ENCODE data around the gene TPRG1L.

The TPRG1L gene

GRCh38 chr1:3593745-3594144 is 31.1 kb upstream of the TPRG1L start:
- no peak for DNase-seq (ENCODE audit: low read depth in 2 of 2)

GRCh38 chr1:3594706-3595377 is 30.0 kb upstream of the TPRG1L start:
- DNase-seq (ENCODE audit: low read depth in 2 of 2): no peak

- DNase-seq (ENCODE audit: low read depth in 2 of 2): no peak
Measured at GRCh38 chr1:3595949-3596348, 28.9 kb upstream of the TPRG1L start.

- DNase-seq (ENCODE audit: low read depth in 2 of 2): no peak
Measured at GRCh38 chr1:3596663-3597598, 27.9 kb upstream of the TPRG1L start.

GRCh38 chr1:3597599-3597964 is 27.2 kb upstream of the TPRG1L start:
- DNase-seq (ENCODE audit: low read depth in 2 of 2): no peak

- no peak for DNase-seq (ENCODE audit: low read depth in 2 of 2)
Measured at GRCh38 chr1:3598051-3598491, 26.7 kb upstream of the TPRG1L start.

DNA sequence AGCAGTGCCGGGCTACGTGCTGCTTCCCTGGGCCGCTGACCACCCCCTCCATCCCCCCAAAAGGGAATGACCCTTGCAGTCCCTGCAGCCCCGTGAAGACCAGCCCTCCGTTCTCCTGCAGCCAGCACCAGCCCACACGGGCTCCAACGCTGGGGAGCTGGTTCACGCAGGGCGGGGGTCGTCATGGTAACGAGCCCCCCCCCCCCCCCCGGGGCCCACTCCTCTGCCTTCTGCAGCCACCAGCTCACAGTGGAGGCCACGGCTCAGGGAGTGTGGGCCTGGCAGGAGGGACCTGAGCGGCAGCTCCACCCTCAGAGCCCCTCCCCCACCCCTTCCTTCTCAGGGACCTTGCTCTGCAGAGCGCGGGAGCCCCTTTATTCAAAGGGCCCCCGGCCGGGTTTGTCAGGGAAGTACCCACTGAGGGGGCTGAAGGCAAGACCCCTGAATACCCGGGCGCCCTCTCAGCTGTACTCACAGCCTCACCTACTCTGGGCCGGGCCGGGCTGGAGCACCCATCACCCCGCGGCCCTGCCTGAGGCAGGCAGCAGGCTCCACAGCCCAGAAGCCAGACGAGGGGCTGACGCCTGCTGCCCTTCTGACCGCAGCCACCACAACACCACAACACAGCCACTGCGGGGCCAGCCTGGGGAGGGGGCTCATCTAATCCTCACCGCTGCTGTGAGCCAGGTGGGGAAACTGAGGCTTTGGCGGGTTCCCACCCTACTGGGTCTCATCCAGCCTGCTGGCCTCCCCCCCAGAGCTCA is 26.1 kb upstream of the TPRG1L start:
- no peak for DNase-seq (ENCODE audit: low read depth in 2 of 2)

DNA sequence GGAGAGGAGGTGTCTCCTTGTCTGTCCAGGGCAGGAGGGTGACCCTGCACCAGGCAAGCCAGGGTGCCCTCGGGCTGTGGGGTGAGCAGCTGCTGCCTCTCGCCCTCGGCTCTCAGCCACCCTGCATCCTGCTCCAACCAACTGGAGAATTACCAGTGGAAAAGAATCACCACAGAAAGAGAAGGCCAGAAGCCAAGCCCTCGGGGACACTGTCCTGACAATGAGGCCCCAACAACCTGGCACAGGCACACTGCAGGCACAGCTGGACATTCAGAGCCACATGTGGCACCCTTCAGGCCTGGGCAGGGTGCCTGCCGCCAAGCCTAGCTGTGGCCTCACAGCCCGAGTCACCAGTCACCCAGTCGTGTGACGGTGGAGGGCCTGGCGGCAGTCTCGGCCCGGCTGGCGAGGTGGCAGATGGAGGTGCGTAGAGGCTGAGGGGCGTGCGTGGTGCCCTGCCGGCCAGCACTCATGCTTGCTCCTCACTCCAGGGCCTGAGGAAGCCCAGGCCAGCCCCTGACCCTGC is 25.5 kb upstream of the TPRG1L start:
- DNase-seq (ENCODE audit: low read depth in 2 of 2): no peak

- DNase-seq (ENCODE audit: low read depth in 2 of 2): no peak
Measured at GRCh38 chr1:3599816-3600215, 25.0 kb upstream of the TPRG1L start.

- DNase-seq (ENCODE audit: low read depth in 2 of 2): no peak
Measured at GRCh38 chr1:3600354-3600753, 24.5 kb upstream of the TPRG1L start.

DNA sequence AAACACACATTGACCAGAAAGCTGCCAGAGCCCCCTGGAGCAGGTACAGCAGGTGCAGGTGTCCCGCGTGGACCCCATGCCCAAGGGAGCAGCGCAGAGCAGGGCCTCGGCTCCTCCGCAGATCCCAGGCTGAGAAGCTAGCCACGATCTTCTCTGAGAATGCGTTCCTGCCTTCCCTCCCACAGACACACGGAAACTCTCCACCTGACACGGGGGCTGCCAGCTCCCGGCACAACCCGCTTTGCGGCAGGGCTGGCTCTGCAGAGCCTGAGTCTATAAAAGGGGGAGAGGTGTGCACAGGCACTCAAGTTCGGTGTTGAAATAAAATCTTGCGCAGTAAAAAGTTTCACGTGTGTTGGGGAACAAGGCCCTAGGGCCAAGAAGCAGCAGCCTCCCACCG is 23.1 kb upstream of the TPRG1L start:
- DNase-seq (ENCODE audit: low read depth in 2 of 2): no peak

DNA sequence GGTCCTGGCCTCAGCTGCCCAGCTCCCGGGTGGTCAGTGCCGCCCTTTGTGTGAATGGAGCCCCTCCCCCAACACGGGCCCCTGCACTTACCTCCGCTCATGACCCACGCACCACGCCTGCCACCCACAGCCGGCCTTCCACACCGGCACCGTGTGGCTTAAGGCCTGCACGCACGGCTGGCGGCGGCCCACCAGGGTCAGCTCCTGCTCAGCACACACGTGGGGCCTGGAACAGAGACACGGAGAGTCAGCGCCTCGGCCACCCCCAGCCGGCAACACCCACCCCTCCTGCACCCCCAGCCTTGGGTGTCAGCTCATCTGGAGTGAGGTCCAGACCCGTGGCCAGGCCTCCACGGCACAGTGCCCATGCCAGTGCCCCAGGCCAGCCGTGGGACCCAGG is 22.4 kb upstream of the TPRG1L start:
- DNase-seq (ENCODE audit: low read depth in 2 of 2): no peak

DNA sequence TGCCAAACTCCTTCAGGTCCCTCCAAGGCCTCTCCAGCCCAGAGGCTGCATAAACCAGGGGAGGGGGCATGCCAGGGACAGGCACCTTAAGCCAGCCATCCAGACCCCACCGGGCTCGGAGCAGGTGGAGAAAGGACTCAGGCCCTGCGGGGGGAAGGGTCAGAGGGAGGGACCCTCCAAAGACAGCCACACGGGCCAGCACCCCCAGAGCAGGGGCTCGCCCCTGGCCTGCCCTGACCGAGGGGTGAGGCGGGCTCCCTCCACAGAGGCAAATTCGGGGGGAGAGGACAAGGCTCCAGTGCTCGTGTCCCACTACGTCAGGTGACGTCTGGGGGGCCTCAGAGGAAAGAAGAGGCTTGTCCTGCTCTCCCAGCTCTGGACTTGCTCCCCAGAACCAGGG is 21.7 kb upstream of the TPRG1L start:
- DNase-seq (ENCODE audit: low read depth in 2 of 2): no peak

GRCh38 chr1:3603571-3604467 is 21.0 kb upstream of the TPRG1L start:
- no peak for DNase-seq (ENCODE audit: low read depth in 2 of 2)

GRCh38 chr1:3604468-3604974 is 20.3 kb upstream of the TPRG1L start:
- DNase-seq (ENCODE audit: low read depth in 2 of 2): no peak

DNA sequence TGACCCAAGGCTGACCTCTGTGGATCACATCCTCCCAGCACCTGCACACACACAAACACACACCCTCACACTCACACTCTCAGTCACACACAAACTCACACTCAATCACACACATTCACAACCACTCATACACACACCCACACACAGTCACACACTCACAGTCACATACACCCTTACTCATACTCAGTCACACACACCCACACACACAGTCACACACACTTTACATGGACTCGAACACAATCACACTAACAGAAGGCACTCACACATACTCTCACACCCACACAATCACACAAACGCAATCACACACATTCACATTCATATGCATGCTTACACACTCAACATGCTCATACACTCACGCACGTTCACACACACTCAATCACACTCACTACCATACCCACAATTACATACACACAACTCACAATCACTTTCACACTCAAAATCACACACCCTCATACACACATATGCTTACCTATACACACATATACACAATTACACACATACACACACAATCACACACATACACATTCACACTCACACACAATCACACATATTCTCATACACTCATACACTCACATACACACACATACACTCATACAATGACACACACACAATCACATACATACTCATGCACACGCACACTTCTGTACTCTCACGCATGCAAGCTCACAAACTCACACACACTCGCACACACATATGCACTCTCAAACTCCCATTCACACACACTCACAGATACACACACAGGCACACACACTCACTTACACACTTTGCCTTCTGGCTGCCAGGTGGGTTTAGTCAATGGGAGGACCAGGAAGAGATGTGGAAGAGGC is 19.6 kb upstream of the TPRG1L start:
- DNase-seq (ENCODE audit: low read depth in 2 of 2): no peak

DNA sequence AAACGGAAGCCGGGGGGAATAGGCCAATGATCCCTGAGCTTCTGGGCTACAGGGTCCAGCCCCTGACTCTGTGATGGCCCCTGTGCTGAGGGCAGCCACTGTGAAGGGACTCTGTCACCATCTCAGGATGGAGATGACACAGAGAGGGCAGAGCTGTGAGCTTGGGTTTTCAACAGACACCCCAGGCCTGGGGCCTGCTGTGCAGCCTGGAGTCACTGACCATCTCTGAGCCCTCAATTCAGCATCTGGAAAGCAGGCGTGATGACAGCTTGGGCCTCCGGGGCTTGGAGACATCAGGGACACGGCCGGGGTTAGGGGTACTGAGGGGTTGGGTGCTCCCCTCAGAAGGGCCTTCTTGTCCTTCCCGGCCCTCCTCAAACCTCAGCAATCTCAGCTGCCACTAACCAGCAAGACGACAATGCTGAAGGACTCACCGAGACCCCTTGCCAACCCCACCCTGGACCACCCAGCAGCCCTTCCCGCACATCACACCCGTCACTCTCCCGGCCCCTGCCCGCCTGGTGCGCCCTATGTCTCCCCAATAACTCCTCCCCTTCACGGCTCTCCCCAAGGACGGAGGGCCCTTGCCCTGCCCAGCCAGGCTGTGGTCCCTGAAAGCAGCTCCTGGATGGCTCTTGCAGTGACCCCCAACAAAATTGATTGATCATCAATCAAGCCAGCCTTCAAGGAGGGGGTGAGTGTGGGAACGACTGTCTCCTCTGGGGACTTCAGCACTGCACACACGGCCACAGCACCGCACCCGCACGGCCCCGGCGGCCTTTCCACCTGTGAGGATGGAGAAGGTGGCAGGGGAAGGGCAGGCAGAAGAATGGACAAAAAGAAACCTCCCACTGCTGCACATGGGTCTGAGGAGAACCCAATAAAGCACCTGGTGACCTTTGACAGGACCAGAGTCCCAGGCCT is 17.8 kb upstream of the TPRG1L start:
- no peak for DNase-seq (ENCODE audit: low read depth in 2 of 2)

DNA sequence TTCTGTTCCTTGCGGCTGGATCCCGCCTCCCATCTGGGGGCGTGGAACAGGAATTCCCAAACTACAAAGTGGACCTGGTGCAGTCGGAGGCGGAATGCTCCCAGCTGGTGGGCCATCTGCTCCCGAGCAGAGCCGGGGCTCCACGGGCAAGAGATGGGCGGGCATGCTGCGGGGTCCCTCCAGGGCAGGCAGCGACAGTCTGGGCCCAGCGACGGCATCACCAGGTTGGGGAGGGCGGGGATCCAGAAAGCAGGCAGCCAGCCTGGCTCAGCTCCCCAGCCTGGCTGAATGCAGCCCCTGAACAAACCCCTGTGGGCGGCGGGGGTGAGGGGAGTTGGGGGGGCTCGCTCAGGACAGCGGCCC is 17.1 kb upstream of the TPRG1L start:
- no peak for DNase-seq (ENCODE audit: low read depth in 2 of 2)

GRCh38 chr1:3608154-3608553 is 16.7 kb upstream of the TPRG1L start:
- no peak for DNase-seq (ENCODE audit: low read depth in 2 of 2)

All from stimulated activated CD4-positive, alpha-beta T cell treated with anti-CD3 and anti-CD28 coated beads, Interleukin-15, amount 100 ng/mL, for 48 hours (primary cell).